Loucy (cell line): ENCODE measurements around the gene RMDN2.

Experiments
- EZH2phosphoT487 ChIP-seq: fragments of 200-600 bp; IDR thresholded peaks from 2 replicates; pipeline ENCODE4 v1.6.1; 2018; ENCODE audit warnings: antibody characterized with exemption, mild to moderate bottlenecking, moderate library complexity, borderline replicate concordance
- TF ChIP-seq, protein P1 (sequence below): fragments of 200-600 bp; sonication (generic); conservative IDR thresholded peaks from 2 replicates; pipeline ENCODE4 v1.5.1; 2014; ENCODE audit warnings: mild to moderate bottlenecking, antibody characterized with exemption, low read length

- TF ChIP-seq, protein P1, sequence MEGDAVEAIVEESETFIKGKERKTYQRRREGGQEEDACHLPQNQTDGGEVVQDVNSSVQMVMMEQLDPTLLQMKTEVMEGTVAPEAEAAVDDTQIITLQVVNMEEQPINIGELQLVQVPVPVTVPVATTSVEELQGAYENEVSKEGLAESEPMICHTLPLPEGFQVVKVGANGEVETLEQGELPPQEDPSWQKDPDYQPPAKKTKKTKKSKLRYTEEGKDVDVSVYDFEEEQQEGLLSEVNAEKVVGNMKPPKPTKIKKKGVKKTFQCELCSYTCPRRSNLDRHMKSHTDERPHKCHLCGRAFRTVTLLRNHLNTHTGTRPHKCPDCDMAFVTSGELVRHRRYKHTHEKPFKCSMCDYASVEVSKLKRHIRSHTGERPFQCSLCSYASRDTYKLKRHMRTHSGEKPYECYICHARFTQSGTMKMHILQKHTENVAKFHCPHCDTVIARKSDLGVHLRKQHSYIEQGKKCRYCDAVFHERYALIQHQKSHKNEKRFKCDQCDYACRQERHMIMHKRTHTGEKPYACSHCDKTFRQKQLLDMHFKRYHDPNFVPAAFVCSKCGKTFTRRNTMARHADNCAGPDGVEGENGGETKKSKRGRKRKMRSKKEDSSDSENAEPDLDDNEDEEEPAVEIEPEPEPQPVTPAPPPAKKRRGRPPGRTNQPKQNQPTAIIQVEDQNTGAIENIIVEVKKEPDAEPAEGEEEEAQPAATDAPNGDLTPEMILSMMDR: no peak
- TF ChIP-seq EZH2phosphoT487: no peak
Observed at GRCh38 chr2:37971971-37972370, 46.9 kb downstream of the RMDN2 start.
